OCI-LY1 (cell line): ENCODE results near the gene PDE2A.

Source experiments
- EZH2 ChIP-seq: fragments of 200-600 bp; sonication (generic), shearing (Covaris generic); IDR thresholded peaks from 2 replicates; pipeline ENCODE4 v1.8.0; 2017; ENCODE audit warnings: borderline replicate concordance, mixed run types, mild to moderate bottlenecking, antibody characterized with exemption, low read length, moderate library complexity, mixed read lengths
- TF ChIP-seq, protein P1 (sequence below): fragments of 200-600 bp; sonication (generic), shearing (Covaris generic); IDR thresholded peaks from 2 replicates; pipeline ENCODE4 v1.5.1; 2017; ENCODE audit warnings: mild to moderate bottlenecking, antibody characterized with exemption, low read length, moderate library complexity, mixed read lengths

GRCh38 chr11:72682238-72682857, 8.1 kb upstream of the PDE2A start:
- TF ChIP-seq, protein P1, sequence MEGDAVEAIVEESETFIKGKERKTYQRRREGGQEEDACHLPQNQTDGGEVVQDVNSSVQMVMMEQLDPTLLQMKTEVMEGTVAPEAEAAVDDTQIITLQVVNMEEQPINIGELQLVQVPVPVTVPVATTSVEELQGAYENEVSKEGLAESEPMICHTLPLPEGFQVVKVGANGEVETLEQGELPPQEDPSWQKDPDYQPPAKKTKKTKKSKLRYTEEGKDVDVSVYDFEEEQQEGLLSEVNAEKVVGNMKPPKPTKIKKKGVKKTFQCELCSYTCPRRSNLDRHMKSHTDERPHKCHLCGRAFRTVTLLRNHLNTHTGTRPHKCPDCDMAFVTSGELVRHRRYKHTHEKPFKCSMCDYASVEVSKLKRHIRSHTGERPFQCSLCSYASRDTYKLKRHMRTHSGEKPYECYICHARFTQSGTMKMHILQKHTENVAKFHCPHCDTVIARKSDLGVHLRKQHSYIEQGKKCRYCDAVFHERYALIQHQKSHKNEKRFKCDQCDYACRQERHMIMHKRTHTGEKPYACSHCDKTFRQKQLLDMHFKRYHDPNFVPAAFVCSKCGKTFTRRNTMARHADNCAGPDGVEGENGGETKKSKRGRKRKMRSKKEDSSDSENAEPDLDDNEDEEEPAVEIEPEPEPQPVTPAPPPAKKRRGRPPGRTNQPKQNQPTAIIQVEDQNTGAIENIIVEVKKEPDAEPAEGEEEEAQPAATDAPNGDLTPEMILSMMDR: no peak
- TF ChIP-seq EZH2: no peak
